Measurements from ENCODE around the gene ST3GAL6. TPM values are rescaled to one million over a fixed set of nuclear protein-coding genes. Genes with fewer than 3 reads are reported as not detected.

The ST3GAL6 gene
- total and polyA plus RNA-seq, 2 of the 4 experiments (the other 2 are of a cell fraction): 0.36 to 0.99 TPM

DNA sequence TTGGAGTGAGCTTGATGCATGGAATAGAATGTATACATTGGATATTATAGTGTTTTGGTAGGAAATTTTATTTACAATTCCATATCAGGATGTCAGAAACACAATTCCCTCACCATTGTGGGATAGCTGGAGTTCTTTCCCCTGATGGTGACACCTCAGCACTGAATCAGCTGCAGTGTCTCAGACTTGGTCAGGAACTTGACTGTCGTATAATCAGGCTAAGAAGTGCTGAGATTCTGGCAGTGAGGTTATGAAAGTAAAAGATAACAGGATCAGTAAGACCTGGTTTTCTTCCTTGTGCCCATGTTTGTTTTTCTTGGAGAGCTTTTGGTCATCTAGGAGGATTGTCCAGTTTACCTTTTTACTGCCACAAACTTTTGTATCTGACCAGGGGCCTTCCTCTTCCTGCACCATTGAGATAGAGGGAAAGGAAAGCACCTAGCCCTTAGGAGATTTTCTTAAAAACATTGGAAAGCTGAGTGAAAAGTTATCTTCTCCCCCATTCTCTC is 27.3 kb upstream of the ST3GAL6 start:
- no CpG with 5 or more reads among the region's 1 CpG for WGBS, 2 experiments (ENCODE audit: extremely low coverage in 2 of 2, insufficient read length in 1 of 2)
- ATAC-seq (ENCODE audit: low read depth): no peak
- Histone ChIP-seq H3K9me3 (ENCODE audit: control insufficient read depth, insufficient read depth, low read length) (no peaks in the 10 kb centered on the region), H3K27ac (ENCODE audit: insufficient read depth, low read length) (no peak overlapping the region), H3K4me3 (ENCODE audit: insufficient read depth, low read depth, low read length) (no peak overlapping the region), H4K5ac (ENCODE audit: low read depth, low read length) (no peak overlapping the region), H3K23ac (ENCODE audit: low read depth, low read length) (no peak overlapping the region), H3K9me1 (ENCODE audit: insufficient read depth, low read length) (no peaks in the 10 kb centered on the region; the same call in 1 of the 2 replicates), H4K20me1 (ENCODE audit: insufficient read depth, low read length) (no peaks in the 10 kb centered on the region), H4K91ac (ENCODE audit: insufficient read depth, low read depth, low read length) (no peak overlapping the region), H3K14ac (replicated peaks; ENCODE audit: low read depth, low read length) (no peak overlapping the region), H3K4me2 (ENCODE audit: low read depth, low read length) (no peak overlapping the region), H2AFZ (replicated peaks; ENCODE audit: low read length, poor library complexity) (no peak overlapping the region), H3K4ac (ENCODE audit: low read depth, low read length) (no peak overlapping the region), H3K9ac (ENCODE audit: low read depth, low read length) (no peak overlapping the region), H4K8ac (ENCODE audit: low read depth in 2 of 2, low read length in 2 of 2) (no peak overlapping the region), H2AK5ac (ENCODE audit: low read depth, low read length) (no peak overlapping the region), H2BK5ac (ENCODE audit: low read depth, low read length, poor library complexity, severe bottlenecking) (no peak overlapping the region), H3K79me1 (ENCODE audit: low read depth in 1 of 2, low read length in 2 of 2) (peaks cover 4 to 6% of the 10 kb centered on the region in 2 experiments; a peak in 1 of 4 replicates), H2BK20ac (ENCODE audit: low read depth, low read length) (no peak overlapping the region), H2BK120ac (ENCODE audit: low read depth, low read length) (no peak overlapping the region), H3K4me1 (ENCODE audit: control insufficient read depth, insufficient read depth, low read length) (peaks cover 2% of the 10 kb centered on the region), H2BK15ac (ENCODE audit: low read depth, low read length) (no peak overlapping the region), H3K18ac (ENCODE audit: low read depth, low read length) (no peak overlapping the region), H2AK9ac (replicated peaks; ENCODE audit: low read depth, low read length, poor library complexity) (no peak overlapping the region), H3K27me3 (ENCODE audit: control insufficient read depth, insufficient read depth, low read length) (peaks cover 6% of the 10 kb centered on the region; the same call in 1 of the 2 replicates), H3K56ac (ENCODE audit: extremely low read depth, insufficient read depth, low read length) (no peak overlapping the region), H3K36me3 (ENCODE audit: control insufficient read depth, insufficient read depth, low read length) (no peaks in the 10 kb centered on the region)
- dilution Hi-C loops (cut with HindIII; ENCODE audit: low sequenced_read_pairs, unreplicated experiment) (no loop called here), in situ Hi-C loops (cut with MboI; ENCODE audit: low sequenced_read_pairs) (no loop called here), intact Hi-C loops (cut with micrococcal nuclease) (no loop called here)
- no peak for DNase-seq
- POLR2A ChIA-PET (ENCODE audit: unreplicated experiment): no interaction called here
- BruUV-seq (replicated peaks): no TSS peak
- no peak for TF ChIP-seq CEBPB (IDR thresholded peaks at IDR 0.05; ENCODE audit: low read depth, low read length)
- TF ChIP-seq MXI1 (IDR thresholded peaks at IDR 0.05; ENCODE audit: borderline replicate concordance, low read depth, low read length): no peak
- TF ChIP-seq FOS (IDR thresholded peaks at IDR 0.05; ENCODE audit: low read depth, low read length): no peak
- no peak for TF ChIP-seq RCOR1 (IDR thresholded peaks at IDR 0.05; ENCODE audit: insufficient replicate concordance, low read length)
- no peak for TF ChIP-seq NFE2L2 (IDR thresholded peaks at IDR 0.05; ENCODE audit: low read depth, low read length)
- TF ChIP-seq, protein P1, sequence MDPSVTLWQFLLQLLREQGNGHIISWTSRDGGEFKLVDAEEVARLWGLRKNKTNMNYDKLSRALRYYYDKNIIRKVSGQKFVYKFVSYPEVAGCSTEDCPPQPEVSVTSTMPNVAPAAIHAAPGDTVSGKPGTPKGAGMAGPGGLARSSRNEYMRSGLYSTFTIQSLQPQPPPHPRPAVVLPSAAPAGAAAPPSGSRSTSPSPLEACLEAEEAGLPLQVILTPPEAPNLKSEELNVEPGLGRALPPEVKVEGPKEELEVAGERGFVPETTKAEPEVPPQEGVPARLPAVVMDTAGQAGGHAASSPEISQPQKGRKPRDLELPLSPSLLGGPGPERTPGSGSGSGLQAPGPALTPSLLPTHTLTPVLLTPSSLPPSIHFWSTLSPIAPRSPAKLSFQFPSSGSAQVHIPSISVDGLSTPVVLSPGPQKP (IDR thresholded peaks at IDR 0.05; ENCODE audit: borderline replicate concordance, low read depth, low read length): no peak
- no peak for TF ChIP-seq CHD1 (IDR thresholded peaks at IDR 0.05; ENCODE audit: low read depth, low read length)
- CTCF ChIA-PET: interaction anchor here (0.7 kb wide), 1 partner anchor 78 kb away, joined by 3 read pairs; no protein-coding TSS in a partner anchor

All from IMR-90 (cell line).